ENCODE data around the gene SHF.

Gene SHF

GRCh38 chr15:45200001-45200798, 12.4 kb upstream of the SHF start (continued):
- TF ChIP-seq ZNF704 (tag by site-specific recombination; IDR thresholded peaks at IDR 0.05) (no peak), ZNF776 (tag by site-specific recombination; IDR thresholded peaks at IDR 0.05; ENCODE audit: borderline replicate concordance) (no peak), ZFP3 (tag by site-specific recombination; IDR thresholded peaks at IDR 0.05; ENCODE audit: low read depth) (no peak), ZNF221 (tag by site-specific recombination; IDR thresholded peaks at IDR 0.05; ENCODE audit: borderline replicate concordance) (no peak), SETDB1 (IDR thresholded peaks at IDR 0.05; ENCODE audit: insufficient read length, low read length) (no peak), ZNF600 (tag by site-specific recombination; IDR thresholded peaks at IDR 0.05) (peak; percentile 92), KLF1 (tag by site-specific recombination; IDR thresholded peaks at IDR 0.05) (peak; percentile 69), ZNF132 (tag by site-specific recombination; IDR thresholded peaks at IDR 0.05; ENCODE audit: borderline replicate concordance) (no peak), ZIC2 (tag by site-specific recombination; IDR thresholded peaks at IDR 0.05) (no peak), ZFHX2 (tag by site-specific recombination; conservative IDR thresholded peaks at IDR 0.05) (peak; percentile 66), ZNF280D (tag by site-specific recombination; IDR thresholded peaks at IDR 0.05) (no peak), ZNF391 (tag by site-specific recombination; IDR thresholded peaks at IDR 0.05; ENCODE audit: borderline replicate concordance, low read depth) (peak; percentile 69; the same call in 1 of the 2 replicates), YY1 (tag by site-specific recombination; IDR thresholded peaks at IDR 0.05) (peak; percentile 52; the same call in 1 of the 2 replicates), ZNF37A (tag by site-specific recombination; IDR thresholded peaks at IDR 0.05) (no peak), ZNF629 (tag by site-specific recombination; IDR thresholded peaks at IDR 0.05) (peak; percentile 74), ZBTB21 (tag by site-specific recombination; IDR thresholded peaks at IDR 0.05) (0 out of 2 replicates have a peak, but pooled peaks have one; percentile 35), ZNF473 (tag by site-specific recombination; IDR thresholded peaks at IDR 0.05) (no peak), ZNF610 (tag by site-specific recombination; IDR thresholded peaks at IDR 0.05; ENCODE audit: borderline replicate concordance) (peak; percentile 55; the same call in 1 of the 2 replicates), IKZF3 (tag by site-specific recombination; IDR thresholded peaks at IDR 0.05) (peak; percentile 99), ZNF521 (tag by site-specific recombination; IDR thresholded peaks at IDR 0.05) (no peak), ZNF792 (tag by site-specific recombination; IDR thresholded peaks at IDR 0.05) (no peak), ZNF555 (tag by site-specific recombination; conservative IDR thresholded peaks at IDR 0.05) (no peak), ZNF785 (tag by site-specific recombination; IDR thresholded peaks at IDR 0.05) (no peak), WT1 (tag by site-specific recombination; IDR thresholded peaks at IDR 0.05) (0 out of 2 replicates have a peak, but pooled peaks have one; percentile 19), GLIS2 (tag by site-specific recombination; IDR thresholded peaks at IDR 0.05) (no peak), ZNF174 (tag by site-specific recombination; IDR thresholded peaks at IDR 0.05) (no peak), ZNF585B (tag by site-specific recombination; IDR thresholded peaks at IDR 0.05) (no peak), ZBTB1 (tag by site-specific recombination; IDR thresholded peaks at IDR 0.05) (no peak)
- TF ChIP-seq, protein P1, sequence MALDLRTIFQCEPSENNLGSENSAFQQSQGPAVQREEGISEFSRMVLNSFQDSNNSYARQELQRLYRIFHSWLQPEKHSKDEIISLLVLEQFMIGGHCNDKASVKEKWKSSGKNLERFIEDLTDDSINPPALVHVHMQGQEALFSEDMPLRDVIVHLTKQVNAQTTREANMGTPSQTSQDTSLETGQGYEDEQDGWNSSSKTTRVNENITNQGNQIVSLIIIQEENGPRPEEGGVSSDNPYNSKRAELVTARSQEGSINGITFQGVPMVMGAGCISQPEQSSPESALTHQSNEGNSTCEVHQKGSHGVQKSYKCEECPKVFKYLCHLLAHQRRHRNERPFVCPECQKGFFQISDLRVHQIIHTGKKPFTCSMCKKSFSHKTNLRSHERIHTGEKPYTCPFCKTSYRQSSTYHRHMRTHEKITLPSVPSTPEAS (tag by site-specific recombination; IDR thresholded peaks at IDR 0.05): 0 out of 2 replicates have a peak, but pooled peaks have one; percentile 29
- TF ChIP-seq, protein P2, sequence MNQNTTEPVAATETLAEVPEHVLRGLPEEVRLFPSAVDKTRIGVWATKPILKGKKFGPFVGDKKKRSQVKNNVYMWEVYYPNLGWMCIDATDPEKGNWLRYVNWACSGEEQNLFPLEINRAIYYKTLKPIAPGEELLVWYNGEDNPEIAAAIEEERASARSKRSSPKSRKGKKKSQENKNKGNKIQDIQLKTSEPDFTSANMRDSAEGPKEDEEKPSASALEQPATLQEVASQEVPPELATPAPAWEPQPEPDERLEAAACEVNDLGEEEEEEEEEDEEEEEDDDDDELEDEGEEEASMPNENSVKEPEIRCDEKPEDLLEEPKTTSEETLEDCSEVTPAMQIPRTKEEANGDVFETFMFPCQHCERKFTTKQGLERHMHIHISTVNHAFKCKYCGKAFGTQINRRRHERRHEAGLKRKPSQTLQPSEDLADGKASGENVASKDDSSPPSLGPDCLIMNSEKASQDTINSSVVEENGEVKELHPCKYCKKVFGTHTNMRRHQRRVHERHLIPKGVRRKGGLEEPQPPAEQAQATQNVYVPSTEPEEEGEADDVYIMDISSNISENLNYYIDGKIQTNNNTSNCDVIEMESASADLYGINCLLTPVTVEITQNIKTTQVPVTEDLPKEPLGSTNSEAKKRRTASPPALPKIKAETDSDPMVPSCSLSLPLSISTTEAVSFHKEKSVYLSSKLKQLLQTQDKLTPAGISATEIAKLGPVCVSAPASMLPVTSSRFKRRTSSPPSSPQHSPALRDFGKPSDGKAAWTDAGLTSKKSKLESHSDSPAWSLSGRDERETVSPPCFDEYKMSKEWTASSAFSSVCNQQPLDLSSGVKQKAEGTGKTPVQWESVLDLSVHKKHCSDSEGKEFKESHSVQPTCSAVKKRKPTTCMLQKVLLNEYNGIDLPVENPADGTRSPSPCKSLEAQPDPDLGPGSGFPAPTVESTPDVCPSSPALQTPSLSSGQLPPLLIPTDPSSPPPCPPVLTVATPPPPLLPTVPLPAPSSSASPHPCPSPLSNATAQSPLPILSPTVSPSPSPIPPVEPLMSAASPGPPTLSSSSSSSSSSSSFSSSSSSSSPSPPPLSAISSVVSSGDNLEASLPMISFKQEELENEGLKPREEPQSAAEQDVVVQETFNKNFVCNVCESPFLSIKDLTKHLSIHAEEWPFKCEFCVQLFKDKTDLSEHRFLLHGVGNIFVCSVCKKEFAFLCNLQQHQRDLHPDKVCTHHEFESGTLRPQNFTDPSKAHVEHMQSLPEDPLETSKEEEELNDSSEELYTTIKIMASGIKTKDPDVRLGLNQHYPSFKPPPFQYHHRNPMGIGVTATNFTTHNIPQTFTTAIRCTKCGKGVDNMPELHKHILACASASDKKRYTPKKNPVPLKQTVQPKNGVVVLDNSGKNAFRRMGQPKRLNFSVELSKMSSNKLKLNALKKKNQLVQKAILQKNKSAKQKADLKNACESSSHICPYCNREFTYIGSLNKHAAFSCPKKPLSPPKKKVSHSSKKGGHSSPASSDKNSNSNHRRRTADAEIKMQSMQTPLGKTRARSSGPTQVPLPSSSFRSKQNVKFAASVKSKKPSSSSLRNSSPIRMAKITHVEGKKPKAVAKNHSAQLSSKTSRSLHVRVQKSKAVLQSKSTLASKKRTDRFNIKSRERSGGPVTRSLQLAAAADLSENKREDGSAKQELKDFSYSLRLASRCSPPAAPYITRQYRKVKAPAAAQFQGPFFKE (tag by site-specific recombination; IDR thresholded peaks at IDR 0.05; ENCODE audit: borderline replicate concordance): no peak
